IMR-90 (cell line): ENCODE results near the gene ABI3. TPM values are rescaled to one million over a fixed set of nuclear protein-coding genes. Genes with fewer than 3 reads are reported as not detected.

ENCODE experiments used
- ATAC-seq: fragments of 200-7000 bp; cut with Tn5 transposase; 2 replicates; pipeline ENCODE4 v1.9.1; 2020; ENCODE audit warnings: low read depth, mild to moderate bottlenecking, moderate library complexity
- BruUV-seq: library from RNA; stranded (reverse); fragments of 400-500 nt; replicated peaks from 2 replicates; lab custom pipeline; 2021; lab: Mats Ljungman, UMichigan
- CTCF ChIA-PET: fragments of 300-600 bp; formaldehyde crosslinking; extraction: SDS; loops from one replicate; lab custom pipeline; 2021; ENCODE audit warnings: antibody characterized with exemption; lab: Yijun Ruan, JAX
- POLR2A ChIA-PET: fragments of 300-600 bp; sonication (Branson Sonifier 250); formaldehyde crosslinking; loops from one replicate; lab custom pipeline; 2022; ENCODE audit warnings: antibody characterized with exemption; ENCODE audit not compliant: unreplicated experiment; lab: Charles Lee
- DNase-seq: peaks from one replicate; pipeline ENCODE4 v3.0.0; 2013
- H2AFZ ChIP-seq: replicated peaks from 2 replicates; pipeline ENCODE3; 2013; ENCODE audit warnings: low read length, mild to moderate bottlenecking; ENCODE audit not compliant: poor library complexity
- H2AK5ac ChIP-seq: 2 replicates; pipeline ENCODE4 v1.6.1; 2013; ENCODE audit warnings: low read depth, low read length, inconsistent platforms
- H2AK9ac ChIP-seq: replicated peaks from 2 replicates; pipeline ENCODE3; 2013; ENCODE audit warnings: mild to moderate bottlenecking, low read depth, low read length, moderate library complexity; ENCODE audit not compliant: poor library complexity
- H2BK120ac ChIP-seq: 2 replicates; pipeline ENCODE4 v1.6.1; 2013; ENCODE audit warnings: low read depth, low read length, inconsistent platforms
- H2BK15ac ChIP-seq: 3 replicates; pipeline ENCODE4 v1.6.1; 2013; ENCODE audit warnings: low read depth, low read length, inconsistent platforms
- H2BK20ac ChIP-seq: 2 replicates; pipeline ENCODE4 v1.6.1; 2013; ENCODE audit warnings: low read depth, mild to moderate bottlenecking, inconsistent platforms, low read length, moderate library complexity
- H2BK5ac ChIP-seq: 2 replicates; pipeline ENCODE4 v1.6.1; 2013; ENCODE audit warnings: mild to moderate bottlenecking, low read depth, low read length, inconsistent platforms; ENCODE audit not compliant: poor library complexity, severe bottlenecking
- H3K14ac ChIP-seq: replicated peaks from 2 replicates; pipeline ENCODE4 v1.6.1; 2013; ENCODE audit warnings: low read depth, low read length, inconsistent platforms
- H3K18ac ChIP-seq: 2 replicates; pipeline ENCODE4 v1.6.1; 2013; ENCODE audit warnings: low read depth, low read length, control low read depth
- H3K23ac ChIP-seq: 2 replicates; pipeline ENCODE4 v1.6.1; 2013; ENCODE audit warnings: low read depth, low read length, inconsistent platforms
- H3K27ac ChIP-seq: 2 replicates; pipeline ENCODE4 v1.5.1; 2013; ENCODE audit warnings: mild to moderate bottlenecking, control low read depth, low read length; ENCODE audit not compliant: insufficient read depth
- H3K27me3 ChIP-seq: 2 replicates; pipeline ENCODE4 v1.6.1; 2013; ENCODE audit warnings: low read length; ENCODE audit not compliant: control insufficient read depth, insufficient read depth
- H3K36me3 ChIP-seq: 2 replicates; pipeline ENCODE4 v1.6.1; 2013; ENCODE audit warnings: low read length, mixed read lengths; ENCODE audit not compliant: control insufficient read depth, insufficient read depth
- H3K4ac ChIP-seq: 2 replicates; pipeline ENCODE4 v1.6.1; 2013; ENCODE audit warnings: low read depth, low read length, inconsistent platforms
- H3K4me1 ChIP-seq: 2 replicates; pipeline ENCODE4 v1.6.1; 2013; ENCODE audit warnings: low read length, mixed read lengths; ENCODE audit not compliant: control insufficient read depth, insufficient read depth
- H3K4me2 ChIP-seq: 2 replicates; pipeline ENCODE4 v1.6.1; 2013; ENCODE audit warnings: low read depth, mild to moderate bottlenecking, control low read depth, low read length, moderate library complexity
- H3K4me3 ChIP-seq: 2 replicates; pipeline ENCODE4 v1.5.1; 2013; ENCODE audit warnings: low read depth, mild to moderate bottlenecking, control low read depth, low read length, moderate library complexity; ENCODE audit not compliant: insufficient read depth
- H3K56ac ChIP-seq: 2 replicates; pipeline ENCODE4 v1.6.1; 2013; ENCODE audit warnings: low read length, inconsistent platforms; ENCODE audit not compliant: insufficient read depth; ENCODE audit errors: extremely low read depth
- H3K79me1 ChIP-seq, 2 experiments: 2 replicates each; pipeline ENCODE4 v1.6.1; 2013; ENCODE audit warnings: low read length in 2 of 2, inconsistent platforms in 1 of 2, low read depth in 1 of 2
- H3K9ac ChIP-seq: 2 replicates; pipeline ENCODE4 v1.6.1; 2013; ENCODE audit warnings: low read depth, low read length, control low read depth
- H3K9me1 ChIP-seq: 2 replicates; pipeline ENCODE4 v1.6.1; 2013; ENCODE audit warnings: low read length, inconsistent platforms; ENCODE audit not compliant: insufficient read depth
- H3K9me3 ChIP-seq: 2 replicates; pipeline ENCODE4 v1.6.1; 2013; ENCODE audit warnings: low read length; ENCODE audit not compliant: control insufficient read depth, insufficient read depth
- H4K20me1 ChIP-seq: 2 replicates; pipeline ENCODE4 v1.6.1; 2013; ENCODE audit warnings: low read length, inconsistent platforms; ENCODE audit not compliant: insufficient read depth
- H4K5ac ChIP-seq: 2 replicates; pipeline ENCODE4 v1.6.1; 2013; ENCODE audit warnings: mild to moderate bottlenecking, low read depth, low read length, control low read depth
- H4K8ac ChIP-seq, 2 experiments: 2 replicates each; pipeline ENCODE4 v1.6.1; 2013; ENCODE audit warnings: low read depth in 2 of 2, low read length in 2 of 2, control low read depth in 1 of 2, inconsistent platforms in 1 of 2
- H4K91ac ChIP-seq: 2 replicates; pipeline ENCODE4 v1.6.1; 2013; ENCODE audit warnings: low read depth, low read length, inconsistent platforms; ENCODE audit not compliant: insufficient read depth
- BHLHE40 ChIP-seq: fragments of 150-350 bp; IDR thresholded peaks from 2 replicates; pipeline ENCODE4 v1.6.1; 2016; ENCODE audit warnings: mild to moderate bottlenecking, low read depth, low read length
- CEBPB ChIP-seq: IDR thresholded peaks from 2 replicates; pipeline ENCODE4 v1.6.1; 2012; ENCODE audit warnings: low read depth, low read length, improper control_type of control experiment
- CHD1 ChIP-seq: IDR thresholded peaks from 2 replicates; pipeline ENCODE4 v1.6.1; 2012; ENCODE audit warnings: low read depth, low read length, improper control_type of control experiment
- CTCF ChIP-seq: conservative IDR thresholded peaks from 2 replicates; pipeline ENCODE4 v1.5.1; 2012; ENCODE audit warnings: mild to moderate bottlenecking, low read depth, low read length, improper control_type of control experiment
- ELK1 ChIP-seq: fragments of 150-350 bp; IDR thresholded peaks from 2 replicates; pipeline ENCODE4 v1.6.1; 2016; ENCODE audit warnings: low read depth, mild to moderate bottlenecking, low read length, moderate library complexity, borderline replicate concordance
- FOS ChIP-seq: fragments of 150-350 bp; IDR thresholded peaks from 2 replicates; pipeline ENCODE4 v1.6.1; 2016; ENCODE audit warnings: low read depth, low read length
- MAFK ChIP-seq: IDR thresholded peaks from 2 replicates; pipeline ENCODE4 v1.6.1; 2012; ENCODE audit warnings: low read depth, low read length, improper control_type of control experiment
- MAZ ChIP-seq: IDR thresholded peaks from 2 replicates; pipeline ENCODE4 v1.6.1; 2012; ENCODE audit warnings: low read depth, mild to moderate bottlenecking, low read length, improper control_type of control experiment, moderate library complexity, borderline replicate concordance
- MXI1 ChIP-seq: IDR thresholded peaks from 2 replicates; pipeline ENCODE4 v1.6.1; 2012; ENCODE audit warnings: low read depth, mild to moderate bottlenecking, low read length, moderate library complexity, borderline replicate concordance
- NFE2L2 ChIP-seq: fragments of 150-350 bp; IDR thresholded peaks from 2 replicates; pipeline ENCODE4 v1.6.1; 2016; ENCODE audit warnings: low read depth, mild to moderate bottlenecking, low read length
- POLR2A ChIP-seq: IDR thresholded peaks from 2 replicates; pipeline ENCODE4 v1.6.1; 2012; ENCODE audit warnings: mild to moderate bottlenecking, low read depth, low read length
- RCOR1 ChIP-seq: IDR thresholded peaks from 2 replicates; pipeline ENCODE4 v1.6.1; 2012; ENCODE audit warnings: mild to moderate bottlenecking, low read length, improper control_type of control experiment; ENCODE audit not compliant: insufficient replicate concordance
- SMC3 ChIP-seq: fragments of 150-350 bp; IDR thresholded peaks from 2 replicates; pipeline ENCODE4 v1.6.1; 2016; ENCODE audit warnings: low read depth, mild to moderate bottlenecking, antibody characterized with exemption, low read length, moderate library complexity
- USF2 ChIP-seq: fragments of 150-350 bp; IDR thresholded peaks from 2 replicates; pipeline ENCODE4 v1.6.1; 2017; ENCODE audit warnings: mild to moderate bottlenecking, antibody characterized with exemption, low read length, low read depth
- WGBS, 2 experiments: methylation state at CpG; one replicate each; pipeline versions ENCODE4 v1.1.5 to v1.1.7; 2013; ENCODE audit warnings: missing lambda C conversion rate in 2 of 2; ENCODE audit not compliant: insufficient read length in 1 of 2; ENCODE audit errors: extremely low coverage in 2 of 2; 5-methylcytosine and 5-hydroxymethylcytosine counted together
- dilution Hi-C: fragments of 300-500 bp; cut with HindIII; formaldehyde crosslinking; loops from one replicate; pipeline ENCODE4 v1.14.3; 2018; ENCODE audit warnings: low sequenced_read_pairs; ENCODE audit not compliant: unreplicated experiment
- in situ Hi-C: fragments of 300-500 bp; cut with MboI; formaldehyde crosslinking; loops from 3 replicates; pipeline ENCODE4 v1.14.3; 2019; ENCODE audit warnings: low sequenced_read_pairs, inconsistent platforms, mixed read lengths
- intact Hi-C: fragments of 100-400 bp; cut with micrococcal nuclease; formaldehyde crosslinking; loops from 2 replicates; pipeline ENCODE4 v1.10.0; 2022
- polyA plus RNA-seq, 3 experiments: library from polyadenylated mRNA; depleted of rRNA; stranded (reverse); fragments of >200 nt; gene quantifications; 2 replicates each; pipeline ENCODE4 v1.2.3, GENCODE V29; 2012; ENCODE audit warnings: low replicate concordance in 1 of 3
- total RNA-seq: library from RNA; depleted of rRNA; stranded (reverse); fragments of >200 nt; gene quantifications from 2 replicates; pipeline ENCODE4 v1.2.3, GENCODE V29; 2012

ABI3 gene
- total and polyA plus RNA-seq, 2 of the 4 experiments (the other 2 are of a cell fraction), result 1.1 to 1.2 TPM

- Histone ChIP-seq H3K56ac (no peak overlapping the region), H3K4ac (no peak overlapping the region), H3K14ac (no peak overlapping the region), H3K9me3 (no peaks in the 10 kb centered on the region), H3K36me3 (no peaks in the 10 kb centered on the region), H3K9me1 (no peaks in the 10 kb centered on the region), H3K79me1 (no peaks in the 10 kb centered on the region), H2BK5ac (no peak overlapping the region), H2AFZ (no peak overlapping the region), H3K4me1 (no peaks in the 10 kb centered on the region), H2BK20ac (no peak overlapping the region), H2BK15ac (no peak overlapping the region), H4K20me1 (no peaks in the 10 kb centered on the region), H3K9ac (no peak overlapping the region), H4K5ac (no peak overlapping the region), H2AK5ac (no peak overlapping the region), H4K91ac (no peak overlapping the region), H3K23ac (no peak overlapping the region), H3K18ac (no peak overlapping the region), H4K8ac (no peak overlapping the region), H2AK9ac (no peak overlapping the region), H3K4me3 (no peak overlapping the region), H2BK120ac (no peak overlapping the region), H3K4me2 (no peak overlapping the region), H3K27me3 (peaks cover 27% of the 10 kb centered on the region), H3K27ac (no peak overlapping the region)
- POLR2A ChIA-PET, result no interaction called here
- no TSS peak for BruUV-seq
- no peak for DNase-seq
- no peak for TF ChIP-seq FOS
- no peak for TF ChIP-seq NFE2L2
- no peak for TF ChIP-seq CTCF
- no peak for TF ChIP-seq MXI1
- no peak for TF ChIP-seq ELK1
- no peak for TF ChIP-seq BHLHE40
- TF ChIP-seq CEBPB, result no peak
- TF ChIP-seq USF2, result no peak
- TF ChIP-seq CHD1, result no peak
- no peak for TF ChIP-seq POLR2A
- TF ChIP-seq MAFK, result no peak
- no peak for TF ChIP-seq SMC3
- no peak for TF ChIP-seq MAZ
- no peak for TF ChIP-seq RCOR1
- in situ Hi-C loops (no loop called here), intact Hi-C loops (no loop called here), dilution Hi-C loops (no loop called here)
- ATAC-seq, result no peak
- CTCF ChIA-PET, result interaction anchor here (0.6 kb wide), 1 partner anchor 14 kb away, joined by 4 read pairs; no protein-coding TSS in a partner anchor
- WGBS, 2 experiments, result no CpG with 5 or more reads among the region's 1 CpG
These were observed 29.5 kb downstream of the ABI3 start for GRCh38 chr17:49239963-49240362.
